HUES64 (cell line): ENCODE results near the gene NFATC3.

Experiments
- H3K27ac ChIP-seq: 2 replicates; pipeline ENCODE4 v1.7.0; 2013; ENCODE audit warnings: low read depth, low read length, inconsistent platforms
- H3K27me3 ChIP-seq: 2 replicates; pipeline ENCODE4 v1.6.1; 2013; ENCODE audit warnings: mild to moderate bottlenecking, low read length; ENCODE audit not compliant: insufficient read depth
- H3K36me3 ChIP-seq: 2 replicates; pipeline ENCODE4 v1.6.1; 2013; ENCODE audit warnings: mild to moderate bottlenecking, low read length; ENCODE audit not compliant: insufficient read depth
- H3K4me1 ChIP-seq: 2 replicates; pipeline ENCODE4 v1.6.1; 2013; ENCODE audit warnings: mild to moderate bottlenecking, low read length, moderate library complexity; ENCODE audit not compliant: insufficient read depth
- H3K4me3 ChIP-seq: 2 replicates; pipeline ENCODE4 v1.5.1; 2013; ENCODE audit warnings: mild to moderate bottlenecking, low read length, moderate library complexity
- H3K9ac ChIP-seq: 2 replicates; pipeline ENCODE4 v1.6.1; 2013; ENCODE audit warnings: mild to moderate bottlenecking, low read depth, low read length
- H3K9me3 ChIP-seq: 2 replicates; pipeline ENCODE4 v1.6.1; 2013; ENCODE audit warnings: low read depth, low read length; ENCODE audit not compliant: insufficient read depth
- WGBS: fragments of 150-250, 120-280 bp; methylation state at CpG from one replicate; pipeline ENCODE4 v1.1.7; 2013; ENCODE audit warnings: missing lambda C conversion rate; 5-methylcytosine and 5-hydroxymethylcytosine counted together

The NFATC3 gene

GRCh38 chr16:68074850-68075555, 10.2 kb upstream of the NFATC3 start:
- H3K36me3 ChIP-seq = peaks cover 83% of the 10 kb centered on the region
- H3K4me1 ChIP-seq = no peaks in the 10 kb centered on the region
- 96% methylated on average over 6 of the region's 6 CpGs for WGBS
- no peaks in the 10 kb centered on the region for H3K9me3 ChIP-seq
- no peak overlapping the region for H3K4me3 ChIP-seq
- no peaks in the 10 kb centered on the region for H3K27me3 ChIP-seq
- no peak overlapping the region for H3K27ac ChIP-seq
- no peak overlapping the region for H3K9ac ChIP-seq

- Histone ChIP-seq H3K9me3 (no peaks in the 10 kb centered on the region), H3K4me3 (no peak overlapping the region), H3K4me1 (no peaks in the 10 kb centered on the region), H3K27me3 (no peaks in the 10 kb centered on the region), H3K9ac (no peak overlapping the region), H3K36me3 (peaks cover 73% of the 10 kb centered on the region), H3K27ac (no peak overlapping the region)
- 96% methylated on average over 3 of the region's 3 CpGs for WGBS
Measured at GRCh38 chr16:68075980-68076379, 9.2 kb upstream of the NFATC3 start.

GRCh38 chr16:68076560-68076959, 8.6 kb upstream of the NFATC3 start:
- H3K36me3 ChIP-seq = peaks cover 68% of the 10 kb centered on the region
- no peaks in the 10 kb centered on the region for H3K9me3 ChIP-seq
- no peak overlapping the region for H3K9ac ChIP-seq
- 96% methylated on average over 3 of the region's 3 CpGs for WGBS
- H3K4me1 ChIP-seq = no peaks in the 10 kb centered on the region
- no peak overlapping the region for H3K27ac ChIP-seq
- no peak overlapping the region for H3K4me3 ChIP-seq
- H3K27me3 ChIP-seq = no peaks in the 10 kb centered on the region

- no peaks in the 10 kb centered on the region for H3K4me1 ChIP-seq
- no peak overlapping the region for H3K9ac ChIP-seq
- 93% methylated on average over 7 of the region's 7 CpGs for WGBS
- no peak overlapping the region for H3K4me3 ChIP-seq
- H3K9me3 ChIP-seq = no peaks in the 10 kb centered on the region
- no peaks in the 10 kb centered on the region for H3K27me3 ChIP-seq
- H3K27ac ChIP-seq = no peak overlapping the region
- H3K36me3 ChIP-seq = peaks cover 52% of the 10 kb centered on the region
Measured at GRCh38 chr16:68077866-68078700, 7.1 kb upstream of the NFATC3 start.

- WGBS = 95% methylated on average over 8 of the region's 8 CpGs
- peaks cover 48% of the 10 kb centered on the region for H3K36me3 ChIP-seq
- H3K9ac ChIP-seq = no peak overlapping the region
- no peaks in the 10 kb centered on the region for H3K9me3 ChIP-seq
- no peak overlapping the region for H3K4me3 ChIP-seq
- no peaks in the 10 kb centered on the region for H3K27me3 ChIP-seq
- H3K27ac ChIP-seq = no peak overlapping the region
- peaks cover 6% of the 10 kb centered on the region; the same call in 1 of the 2 replicates for H3K4me1 ChIP-seq
Measured at GRCh38 chr16:68078701-68079375, 6.3 kb upstream of the NFATC3 start.

- H3K9ac ChIP-seq = no peak overlapping the region
Measured at GRCh38 chr16:68079376-68079625, 5.9 kb upstream of the NFATC3 start.

GRCh38 chr16:68079626-68080344, 5.4 kb upstream of the NFATC3 start:
- no peak overlapping the region for H3K9ac ChIP-seq
- H3K36me3 ChIP-seq = peaks cover 39% of the 10 kb centered on the region
- 81% methylated on average over 13 of the region's 13 CpGs for WGBS
- H3K9me3 ChIP-seq = no peaks in the 10 kb centered on the region
- peaks cover 6% of the 10 kb centered on the region; the same call in 1 of the 2 replicates for H3K4me1 ChIP-seq
- H3K27me3 ChIP-seq = no peaks in the 10 kb centered on the region
- H3K27ac ChIP-seq = no peak overlapping the region
- no peak overlapping the region for H3K4me3 ChIP-seq

More at GRCh38 chr16:68079376-68079625, 5.9 kb upstream of the NFATC3 start:
- peaks cover 6% of the 10 kb centered on the region; the same call in 1 of the 2 replicates for H3K4me1 ChIP-seq
- H3K27me3 ChIP-seq = no peaks in the 10 kb centered on the region
- H3K9me3 ChIP-seq = no peaks in the 10 kb centered on the region
- H3K27ac ChIP-seq = no peak overlapping the region
- H3K4me3 ChIP-seq = no peak overlapping the region
- H3K36me3 ChIP-seq = peaks cover 43% of the 10 kb centered on the region

GRCh38 chr16:68081861-68082628, 3.1 kb upstream of the NFATC3 start:
- Histone ChIP-seq H3K27me3 (no peaks in the 10 kb centered on the region), H3K27ac (no peak overlapping the region), H3K4me3 (no peak overlapping the region), H3K36me3 (peaks cover 22% of the 10 kb centered on the region), H3K9ac (no peak overlapping the region), H3K4me1 (peaks cover 12% of the 10 kb centered on the region), H3K9me3 (no peaks in the 10 kb centered on the region)

GRCh38 chr16:68082629-68083238, 2.4 kb upstream of the NFATC3 start:
- Histone ChIP-seq H3K4me3 (no peak overlapping the region), H3K27ac (no peak overlapping the region), H3K4me1 (peaks cover 18% of the 10 kb centered on the region), H3K27me3 (no peaks in the 10 kb centered on the region), H3K36me3 (peaks cover 17% of the 10 kb centered on the region), H3K9ac (no peak overlapping the region), H3K9me3 (no peaks in the 10 kb centered on the region)
- 98% methylated on average over 2 of the region's 2 CpGs for WGBS

GRCh38 chr16:68083239-68083781, 1.9 kb upstream of the NFATC3 start:
- WGBS = 86% methylated on average over 4 of the region's 4 CpGs
- Histone ChIP-seq H3K36me3 (peaks cover 11% of the 10 kb centered on the region), H3K4me1 (peaks cover 18% of the 10 kb centered on the region), H3K27ac (no peak overlapping the region), H3K4me3 (peak overlapping the region; percentile 64), H3K9me3 (no peaks in the 10 kb centered on the region), H3K27me3 (no peaks in the 10 kb centered on the region), H3K9ac (peak overlapping the region; percentile 84)
